ENCODE data around the gene PYDC1.

- TF ChIP-seq CTCF (conservative IDR thresholded peaks at IDR 0.05 in 1 of 2, IDR thresholded peaks at IDR 0.05 in 1 of 2; ENCODE audit: low read depth in 1 of 2, low read length in 2 of 2): no peak
- TF ChIP-seq EZH2 (IDR thresholded peaks at IDR 0.05; ENCODE audit: low read length, missing control alignments): no peak
Observed at GRCh38 chr16:31242206-31242605, 25.3 kb upstream of the PYDC1 start.
